Adrenal gland (tissue), 12 donors: ENCODE measurements around the gene SLC6A12. TPM values are rescaled to one million over a fixed set of nuclear protein-coding genes. Genes with fewer than 3 reads are reported as not detected.
"Not testable (repeated sequence)": the region's sequence is repeated elsewhere in the genome, so short reads cannot be mapped to it uniquely, and the experiment has no call there.

Experiments
- DNase-seq, 7 donors: peaks; one replicate each; pipeline ENCODE4 v3.0.0-alpha.2; 2019 to 2020
- H3K27ac ChIP-seq, 5 donors: fragments of 200-600 bp; sonication (generic) in 4 of 5; 1 replicate in 3 of 5; 2 replicates in 2 of 5; pipeline versions ENCODE4 v1.5.1 to v1.8.0; 2016 to 2020; ENCODE audit warnings: mild to moderate bottlenecking in 1 of 5
- H3K27me3 ChIP-seq: fragments of 200-600 bp; 2 replicates; pipeline ENCODE4 v1.8.0; 2021
- H3K36me3 ChIP-seq, 2 donors: fragments of 200-600 bp; replicated peaks in 1 of 2; 1 replicate in 1 of 2; 2 replicates in 1 of 2; pipeline versions ENCODE4 v1.5.1 to v1.8.0; 2018 to 2022
- H3K4me1 ChIP-seq, 2 donors: fragments of 200-600 bp; replicated peaks in 1 of 2; 1 replicate in 1 of 2; 2 replicates in 1 of 2; pipeline versions ENCODE4 v1.5.1 to v1.8.0; 2018 to 2021
- H3K4me3 ChIP-seq, 4 donors: fragments of 200-600 bp; sonication (generic) in 3 of 4; one replicate each; pipeline ENCODE4 v1.5.1; 2016 to 2018
- H3K9me3 ChIP-seq, 3 donors: fragments of 200-600 bp; sonication (generic) in 1 of 3; replicated peaks in 1 of 3; 1 replicate in 2 of 3; 2 replicates in 1 of 3; pipeline versions ENCODE4 v1.5.1 to v1.8.0; 2016 to 2021
- POLR2A ChIP-seq, 2 donors: fragments of 450-650 bp; IDR thresholded peaks; one replicate each; pipeline ENCODE4 v1.6.1; 2017; ENCODE audit warnings: antibody characterized with exemption in 2 of 2, mild to moderate bottlenecking in 2 of 2, moderate library complexity in 1 of 2
- whole genome bisulfite sequencing, 4 donors: extraction: QIAGEN DNeasy Blood & Tissue Kit in 2 of 4; methylation state at CpG; one replicate each; pipeline versions ENCODE4 v1.1.5 to v1.1.7; 2013 to 2017; 5-methylcytosine and 5-hydroxymethylcytosine counted together
- intact Hi-C, 2 donors: fragments of 100-400 bp; cut with DNase I; formaldehyde crosslinking; loops; one replicate each; pipeline versions ENCODE4 v1.14.1 to v1.15.0; 2022 to 2023
- polyA plus RNA-seq, 3 donors: library from polyadenylated mRNA; stranded (reverse); fragments of 200-250 nt in 2 of 3; fragments of 350-450 nt in 1 of 3; fragmentation: Illumina TruSeq in 1 of 3; extraction: RNeasy Lipid Tissue Mini Kit (QIAGEN cat#74804) in 1 of 3; gene quantifications; one replicate each; pipeline ENCODE4 v1.2.3, GENCODE V29; 2013 to 2014
- total RNA-seq, 9 donors: library from RNA; depleted of rRNA in 4 of 9; stranded (reverse); fragments of >200 nt in 4 of 9; fragments of 120-200 nt in 1 of 9; fragmentation: NEBNext Ultra II Directional in 1 of 9; extraction: Animal tissue kit (Norgen Biotek cat#: 25700) in 1 of 9; gene quantifications; one replicate each; pipeline versions ENCODE4 v1.1.0 to v1.2.4, GENCODE V29; 2013 to 2023
- TF ChIP-seq, protein P1 (sequence below), 6 experiments: fragments of 450-650 bp in 4 of 6; fragments of 200-600 bp in 2 of 6; sonication (generic) in 1 of 6; IDR thresholded peaks; 1 replicate in 5 of 6; 2 replicates in 1 of 6; pipeline versions ENCODE4 v1.5.1 to v1.8.0; 2016 to 2021; ENCODE audit warnings: antibody characterized with exemption in 6 of 6, mild to moderate bottlenecking in 2 of 6, moderate library complexity in 1 of 6
- donor health status: healthy with polysubstance abuse.
- donor health status: Bipolar disorder and iron deficiency.
- donor health status: DM: yes; HTN: yes; CAD: no.
- donor health status: DM: no; HTN: no; CAD: no.
- donor health status: DM: no; HTN: no; CAD: no.
- donor health status: DM: yes; HTN: yes; CAD: no.

SLC6A12 gene
- total and polyA plus RNA-seq, 12 donors, result 0.33 to 4.3 (median 1.4) TPM

DNA sequence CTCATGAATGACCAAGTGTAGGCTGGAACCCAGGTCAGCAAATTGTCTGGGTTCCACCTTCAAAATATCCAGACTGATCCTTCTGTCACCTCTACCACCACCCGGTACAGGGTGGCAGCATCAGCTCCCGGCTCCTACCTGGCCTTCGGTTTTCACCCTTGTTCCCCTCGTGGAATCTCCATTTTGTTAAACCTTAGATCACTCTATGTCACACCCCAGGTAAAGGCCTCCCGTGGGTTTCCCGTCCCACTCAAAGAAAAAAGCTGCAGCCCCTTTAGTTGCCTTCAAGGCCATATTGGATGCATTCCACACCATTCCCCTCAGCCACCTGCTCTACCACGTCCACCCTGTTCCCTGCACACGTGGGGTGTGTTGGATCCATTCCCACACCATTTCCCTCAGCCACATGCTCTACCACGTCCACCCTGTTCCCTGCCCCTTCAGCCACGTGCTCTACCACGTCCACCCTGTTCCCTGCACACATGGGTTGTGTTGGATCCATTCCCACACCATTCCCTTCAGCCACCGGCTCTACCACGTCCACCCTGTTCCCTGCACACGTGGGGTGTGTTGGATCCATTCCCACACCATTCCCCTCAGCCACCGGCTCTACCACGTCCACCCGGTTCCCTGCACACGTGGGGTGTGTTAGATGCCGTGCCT lies 24.9 kb upstream of the SLC6A12 start:
- WGBS, 4 donors, result 62 to 87% (median 77%) methylated on average over 18 to 19 of the region's 19 CpGs
- Histone ChIP-seq H3K9me3 (no peaks in the 10 kb centered on the region), H3K27me3 (no peaks in the 10 kb centered on the region), H3K27ac (no peak overlapping the region), H3K4me3 (no peak overlapping the region), H3K4me1 (no peaks in the 10 kb centered on the region), H3K36me3 (no peaks in the 10 kb centered on the region)
- intact Hi-C loops, result no loop called here
- TF ChIP-seq, protein P1, sequence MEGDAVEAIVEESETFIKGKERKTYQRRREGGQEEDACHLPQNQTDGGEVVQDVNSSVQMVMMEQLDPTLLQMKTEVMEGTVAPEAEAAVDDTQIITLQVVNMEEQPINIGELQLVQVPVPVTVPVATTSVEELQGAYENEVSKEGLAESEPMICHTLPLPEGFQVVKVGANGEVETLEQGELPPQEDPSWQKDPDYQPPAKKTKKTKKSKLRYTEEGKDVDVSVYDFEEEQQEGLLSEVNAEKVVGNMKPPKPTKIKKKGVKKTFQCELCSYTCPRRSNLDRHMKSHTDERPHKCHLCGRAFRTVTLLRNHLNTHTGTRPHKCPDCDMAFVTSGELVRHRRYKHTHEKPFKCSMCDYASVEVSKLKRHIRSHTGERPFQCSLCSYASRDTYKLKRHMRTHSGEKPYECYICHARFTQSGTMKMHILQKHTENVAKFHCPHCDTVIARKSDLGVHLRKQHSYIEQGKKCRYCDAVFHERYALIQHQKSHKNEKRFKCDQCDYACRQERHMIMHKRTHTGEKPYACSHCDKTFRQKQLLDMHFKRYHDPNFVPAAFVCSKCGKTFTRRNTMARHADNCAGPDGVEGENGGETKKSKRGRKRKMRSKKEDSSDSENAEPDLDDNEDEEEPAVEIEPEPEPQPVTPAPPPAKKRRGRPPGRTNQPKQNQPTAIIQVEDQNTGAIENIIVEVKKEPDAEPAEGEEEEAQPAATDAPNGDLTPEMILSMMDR (IDR thresholded peaks at IDR 0.05), result no peak
- no peak for TF ChIP-seq POLR2A (IDR thresholded peaks at IDR 0.05)
- DNase-seq, result peak in 1 of 7 donors; percentile 14

DNA sequence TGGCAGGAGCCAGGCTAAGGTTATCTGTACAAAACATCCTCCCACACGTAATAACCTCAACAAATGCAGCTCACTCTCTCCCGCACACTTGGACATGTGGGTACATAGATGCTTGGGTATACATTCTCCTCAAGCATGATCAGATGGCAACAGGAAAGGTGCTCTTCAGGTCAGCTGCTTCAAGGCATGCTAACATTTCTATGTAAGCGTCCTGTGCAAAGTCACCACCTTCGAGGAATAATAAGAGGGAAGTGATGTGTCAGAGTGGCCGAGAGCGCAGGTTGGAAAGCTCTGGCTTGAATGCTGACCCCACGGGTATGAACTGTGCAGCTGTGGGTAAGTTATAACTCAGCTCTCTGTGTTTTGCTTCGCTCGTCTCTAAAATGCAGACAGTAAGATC lies 24.2 kb upstream of the SLC6A12 start:
- Histone ChIP-seq H3K27ac (no peak overlapping the region), H3K4me3 (no peak overlapping the region), H3K9me3 (no peaks in the 10 kb centered on the region), H3K4me1 (no peaks in the 10 kb centered on the region), H3K36me3 (no peaks in the 10 kb centered on the region), H3K27me3 (no peaks in the 10 kb centered on the region)
- no peak for TF ChIP-seq POLR2A (IDR thresholded peaks at IDR 0.05)
- TF ChIP-seq, protein P1 (IDR thresholded peaks at IDR 0.05), result no peak
- peak in 1 of 7 donors; percentile 25 for DNase-seq
- intact Hi-C loops, result no loop called here
- WGBS, 4 donors, result 78 to 84% (median 82%) methylated on average over 9 of the region's 9 CpGs

DNA sequence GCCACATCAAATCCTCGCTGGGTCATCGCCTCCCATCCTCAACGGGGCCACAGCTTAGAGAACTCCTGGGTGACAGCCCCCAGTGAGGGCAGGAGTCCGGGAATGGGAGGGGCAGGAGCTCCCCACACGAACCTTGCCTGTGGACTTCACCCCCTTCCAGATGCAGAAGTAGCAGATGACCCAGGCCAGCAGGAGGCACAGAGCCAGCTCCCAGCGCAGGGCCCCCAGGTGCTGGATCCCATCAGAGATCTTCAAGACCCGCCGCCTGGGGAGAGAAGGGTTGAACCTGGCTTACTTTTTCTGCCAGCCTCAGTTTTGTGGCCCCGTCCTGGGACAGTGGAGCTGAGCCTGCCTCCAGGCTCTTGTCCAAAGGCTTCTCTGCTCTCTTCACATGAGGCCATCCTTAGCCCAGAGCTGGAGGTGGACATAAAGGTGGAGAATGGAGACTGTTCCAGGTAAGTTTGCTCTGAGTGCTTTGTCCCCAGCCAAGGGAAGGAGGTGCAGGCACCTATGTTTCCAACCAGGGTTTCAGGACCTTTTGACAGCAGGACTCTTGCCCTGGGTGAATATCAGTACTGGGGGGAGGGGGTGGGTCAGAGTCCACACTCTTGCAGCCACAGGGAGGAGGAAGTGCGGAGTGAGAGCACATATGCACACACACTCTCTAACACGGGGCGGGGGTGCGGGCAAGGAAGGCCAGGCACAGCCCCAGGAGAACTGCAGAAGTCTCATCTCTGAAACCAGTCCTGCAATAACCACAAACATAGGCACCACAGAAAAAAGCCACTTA lies 23.3 kb upstream of the SLC6A12 start:
- H3K27ac ChIP-seq, result no peak overlapping the region
- no peak overlapping the region for H3K4me3 ChIP-seq
- DNase-seq, result peak in 1 of 7 donors; percentile 30
- 82 to 88% (median 87%) methylated on average over 11 to 13 of the region's 13 CpGs for WGBS, 4 donors
- H3K27me3 ChIP-seq, result no peaks in the 10 kb centered on the region
- H3K36me3 ChIP-seq, result no peaks in the 10 kb centered on the region
- intact Hi-C loops, result no loop called here
- TF ChIP-seq, protein P1 (IDR thresholded peaks at IDR 0.05), result no peak
- no peak for TF ChIP-seq POLR2A (IDR thresholded peaks at IDR 0.05)
- no peaks in the 10 kb centered on the region for H3K4me1 ChIP-seq
- H3K9me3 ChIP-seq, result no peaks in the 10 kb centered on the region

DNA sequence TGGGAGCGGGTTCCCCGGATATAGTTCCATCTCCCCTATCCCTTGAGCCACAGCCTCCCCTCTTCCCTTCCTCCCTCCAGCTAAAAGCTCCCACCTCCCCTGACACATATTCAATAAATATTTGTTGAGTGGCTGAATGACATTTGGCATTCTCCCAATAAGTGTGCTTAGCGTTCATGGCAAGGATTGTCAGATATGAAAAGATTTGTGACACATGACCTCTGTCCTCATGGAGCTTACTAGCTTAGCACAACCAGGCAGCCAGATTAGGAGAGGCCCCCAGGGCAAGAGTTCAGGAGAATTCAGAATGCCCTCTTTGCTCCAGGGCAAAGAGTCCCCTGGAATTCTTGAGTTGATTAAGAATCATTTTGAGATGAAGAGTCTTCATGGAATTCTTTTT lies 22.5 kb upstream of the SLC6A12 start:
- H3K4me3 ChIP-seq, result no peak overlapping the region
- no peak overlapping the region for H3K27ac ChIP-seq

DNA sequence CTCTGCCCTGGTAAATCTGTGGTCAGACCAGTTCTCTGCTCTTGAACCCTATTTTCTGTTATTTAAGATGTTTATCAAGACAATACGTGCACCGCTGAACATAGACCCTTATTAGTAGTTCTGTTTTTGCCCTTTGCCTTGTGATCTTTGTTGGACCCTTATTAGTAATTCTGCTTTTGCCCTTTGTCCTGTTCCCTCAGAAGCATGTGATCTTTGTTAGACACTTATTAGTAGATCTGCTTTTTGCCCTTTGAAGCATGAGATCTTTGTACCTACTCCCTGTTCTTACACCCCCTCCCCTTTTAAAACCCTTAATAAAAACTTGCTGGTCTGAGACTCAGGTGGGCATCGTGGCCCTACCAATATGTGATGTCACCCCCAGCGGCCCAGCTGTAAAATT lies 22.0 kb upstream of the SLC6A12 start:
- WGBS, 4 donors, result 82 to 86% (median 83%) methylated on average over 4 of the region's 4 CpGs
- H3K36me3 ChIP-seq, H3K27ac ChIP-seq, DNase-seq, H3K4me3 ChIP-seq, intact Hi-C loops, H3K9me3 ChIP-seq, H3K27me3 ChIP-seq, H3K4me1 ChIP-seq: not testable (repeated sequence)

More for the DNA sequence above, 22.5 kb upstream of the SLC6A12 start:
- no peaks in the 10 kb centered on the region for H3K9me3 ChIP-seq
- 71 to 81% (median 73%) methylated on average over 3 of the region's 3 CpGs for WGBS, 4 donors
- TF ChIP-seq POLR2A (IDR thresholded peaks at IDR 0.05), result no peak
- TF ChIP-seq, protein P1 (IDR thresholded peaks at IDR 0.05), result no peak
- no peaks in the 10 kb centered on the region for H3K36me3 ChIP-seq
- H3K27me3 ChIP-seq, result no peaks in the 10 kb centered on the region
- intact Hi-C loops, result no loop called here
- H3K4me1 ChIP-seq, result no peaks in the 10 kb centered on the region
- DNase-seq, result peak in 1 of 7 donors; percentile 9
